Thoracic aorta (tissue), 2 donors: ENCODE measurements around the gene UVRAG. TPM values are rescaled to one million over a fixed set of nuclear protein-coding genes. Genes with fewer than 3 reads are reported as not detected.

Experiments used
- ATAC-seq: fragments of 150-250 bp; one replicate; pipeline ENCODE4 v1.8.0; 2017; ENCODE audit warnings: low read depth; ENCODE audit not compliant: insufficient number of reproducible peaks, low FRiP score
- DNase-seq: peaks from one replicate; pipeline ENCODE4 v3.0.0-alpha.2; 2020; ENCODE audit warnings: low spot score
- H3K27ac ChIP-seq, 2 donors: fragments of 200-600 bp; sonication (generic); 1 replicate in 1 of 2; 2 replicates in 1 of 2; pipeline ENCODE4 v1.5.1; 2016; ENCODE audit warnings: mild to moderate bottlenecking in 2 of 2, moderate library complexity in 2 of 2
- H3K27me3 ChIP-seq: fragments of 200-600 bp; sonication (generic); replicated peaks from 2 replicates; pipeline ENCODE4 v1.6.0; 2016; ENCODE audit warnings: mild to moderate bottlenecking; ENCODE audit not compliant: insufficient read depth
- H3K36me3 ChIP-seq: fragments of 200-600 bp; sonication (generic); one replicate; pipeline ENCODE4 v1.5.1; 2016
- H3K4me1 ChIP-seq, 2 donors: fragments of 200-600 bp; sonication (generic); 1 replicate in 1 of 2; 2 replicates in 1 of 2; pipeline versions ENCODE4 v1.5.1 to v1.6.0; 2016; ENCODE audit warnings: low read depth in 2 of 2, mild to moderate bottlenecking in 1 of 2; ENCODE audit not compliant: control insufficient read depth in 1 of 2
- H3K4me3 ChIP-seq: fragments of 200-600 bp; sonication (generic); 2 replicates; pipeline ENCODE4 v1.5.1; 2016; ENCODE audit warnings: mild to moderate bottlenecking
- H3K9me3 ChIP-seq: fragments of 200-600 bp; sonication (generic); 2 replicates; pipeline ENCODE4 v1.5.1; 2016
- CTCF ChIP-seq: fragments of 200-600 bp; sonication (generic); IDR thresholded peaks from one replicate; pipeline ENCODE4 v1.5.1; 2019; ENCODE audit warnings: antibody characterized with exemption
- total RNA-seq, 2 donors: library from RNA; depleted of rRNA; stranded (reverse); fragments of >200 nt; gene quantifications; one replicate each; pipeline versions ENCODE4 v1.1.0 to v1.2.3, GENCODE V29; 2016

Gene UVRAG
- total RNA-seq, 2 donors from 2014 or later, result 20.4 to 27.7 TPM

- peaks cover 0 to 23% of the 10 kb centered on the region in 2 donors for H3K4me1 ChIP-seq
- no peaks in the 10 kb centered on the region for H3K36me3 ChIP-seq
- ATAC-seq (no peak), DNase-seq (no peak)
- H3K27me3 ChIP-seq, result no peaks in the 10 kb centered on the region
- no peak for TF ChIP-seq CTCF
- no peaks in the 10 kb centered on the region for H3K9me3 ChIP-seq
- H3K4me3 ChIP-seq, result no peak overlapping the region
- no peak overlapping the region for H3K27ac ChIP-seq
Measured at GRCh38 chr11:76047766-76048165, 232.8 kb downstream of the UVRAG start.

GRCh38 chr11:76048763-76049162, 233.8 kb downstream of the UVRAG start:
- no peak for TF ChIP-seq CTCF
- ATAC-seq (no peak), DNase-seq (no peak)
- peaks cover 0 to 22% of the 10 kb centered on the region in 2 donors for H3K4me1 ChIP-seq
- H3K27me3 ChIP-seq, result no peaks in the 10 kb centered on the region
- H3K4me3 ChIP-seq, result no peak overlapping the region
- no peaks in the 10 kb centered on the region for H3K9me3 ChIP-seq
- no peak overlapping the region for H3K27ac ChIP-seq
- H3K36me3 ChIP-seq, result no peaks in the 10 kb centered on the region

GRCh38 chr11:76049511-76049910, 234.5 kb downstream of the UVRAG start:
- Histone ChIP-seq H3K4me1 (peaks cover 0 to 14% of the 10 kb centered on the region in 2 donors), H3K27ac (no peak overlapping the region), H3K4me3 (no peak overlapping the region), H3K9me3 (no peaks in the 10 kb centered on the region), H3K27me3 (no peaks in the 10 kb centered on the region), H3K36me3 (no peaks in the 10 kb centered on the region)
- no peak for TF ChIP-seq CTCF
- ATAC-seq (no peak), DNase-seq (no peak)

DNA sequence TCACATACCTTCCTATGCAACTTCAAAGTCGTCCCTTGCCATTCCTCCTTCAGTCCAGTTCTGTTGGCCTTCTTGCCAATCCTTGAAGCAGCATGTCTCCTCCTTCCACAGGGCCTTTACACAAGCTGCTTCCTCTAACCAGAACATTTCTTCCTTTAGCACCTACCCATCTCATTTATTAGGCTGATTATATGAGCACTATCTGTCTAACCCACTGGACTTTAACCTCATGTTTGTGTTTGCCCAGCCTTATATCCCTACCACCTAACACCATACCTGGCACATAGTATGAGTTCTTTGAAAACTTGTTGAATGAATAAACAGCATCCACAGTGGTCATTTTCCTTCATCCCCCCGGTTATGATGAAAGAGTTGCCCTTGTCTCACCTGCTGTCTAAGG, 236.9 kb downstream of the UVRAG start:
- H3K9me3 ChIP-seq, result no peaks in the 10 kb centered on the region
- no peak overlapping the region for H3K4me3 ChIP-seq
- DNase-seq, result no peak
- H3K36me3 ChIP-seq, result no peaks in the 10 kb centered on the region
- H3K27me3 ChIP-seq, result no peaks in the 10 kb centered on the region
- H3K27ac ChIP-seq, result no peak overlapping the region
- TF ChIP-seq CTCF, result no peak
- H3K4me1 ChIP-seq, result peaks cover 0 to 7% of the 10 kb centered on the region in 2 donors
- no peak for ATAC-seq

DNA sequence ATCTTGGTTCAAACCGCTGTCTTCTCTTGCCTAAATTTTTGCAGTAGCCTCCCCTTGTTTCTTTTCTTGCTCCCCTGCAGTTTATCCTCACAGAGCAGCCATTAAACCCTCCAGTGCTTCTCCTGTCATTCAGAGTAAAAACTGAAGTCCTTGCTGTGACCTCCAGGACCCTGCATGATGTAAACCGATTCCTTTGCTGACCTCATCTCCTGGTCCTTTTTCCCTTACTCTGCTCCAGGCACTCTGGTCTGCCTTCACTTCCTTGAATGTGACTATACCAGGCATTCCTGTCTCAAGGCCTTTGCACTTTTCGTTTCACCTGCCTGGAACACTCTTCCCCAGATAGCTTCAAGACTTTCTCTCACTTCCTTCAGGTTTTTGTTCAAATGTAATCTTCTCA, 239.3 kb downstream of the UVRAG start:
- Histone ChIP-seq H3K4me1 (peaks cover 0 to 7% of the 10 kb centered on the region in 2 donors), H3K27me3 (no peaks in the 10 kb centered on the region), H3K36me3 (no peaks in the 10 kb centered on the region), H3K27ac (no peak overlapping the region), H3K9me3 (no peaks in the 10 kb centered on the region), H3K4me3 (no peak overlapping the region)
- no peak for ATAC-seq
- no peak for DNase-seq
- no peak for TF ChIP-seq CTCF
